GM10847 (cell line): Measurements from ENCODE around the gene CNTN5.

Experiments used
- POLR2A ChIP-seq: IDR thresholded peaks from 2 replicates; pipeline ENCODE4 v1.6.1; 2011; ENCODE audit not compliant: insufficient read length; ENCODE audit errors: extremely low read depth

CNTN5 gene

GRCh38 chr11:99759787-99760186 lies 739.0 kb downstream of the CNTN5 start:
- no peak for TF ChIP-seq POLR2A

GRCh38 chr11:99766811-99767210 lies 746.1 kb downstream of the CNTN5 start:
- TF ChIP-seq POLR2A: no peak

- TF ChIP-seq POLR2A: no peak
Observed at GRCh38 chr11:99773646-99774045, 752.9 kb downstream of the CNTN5 start.

- no peak for TF ChIP-seq POLR2A
Observed at GRCh38 chr11:99781074-99781473, 760.3 kb downstream of the CNTN5 start.

GRCh38 chr11:99791354-99791753 lies 770.6 kb downstream of the CNTN5 start:
- no peak for TF ChIP-seq POLR2A

GRCh38 chr11:99795999-99796398 lies 775.2 kb downstream of the CNTN5 start:
- no peak for TF ChIP-seq POLR2A

- no peak for TF ChIP-seq POLR2A
Observed at GRCh38 chr11:99803501-99803900, 782.8 kb downstream of the CNTN5 start.

GRCh38 chr11:99812516-99812915 lies 791.8 kb downstream of the CNTN5 start:
- no peak for TF ChIP-seq POLR2A

GRCh38 chr11:99814021-99814420 lies 793.3 kb downstream of the CNTN5 start:
- no peak for TF ChIP-seq POLR2A

GRCh38 chr11:99814738-99815137 lies 794.0 kb downstream of the CNTN5 start:
- no peak for TF ChIP-seq POLR2A

- no peak for TF ChIP-seq POLR2A
Observed at GRCh38 chr11:99818991-99819390, 798.2 kb downstream of the CNTN5 start.

GRCh38 chr11:99822846-99823565 lies 802.3 kb downstream of the CNTN5 start:
- no peak for TF ChIP-seq POLR2A

GRCh38 chr11:99841885-99842284 lies 821.1 kb downstream of the CNTN5 start:
- no peak for TF ChIP-seq POLR2A

GRCh38 chr11:99865951-99866350 lies 845.2 kb downstream of the CNTN5 start:
- no peak for TF ChIP-seq POLR2A

- TF ChIP-seq POLR2A: no peak
Observed at GRCh38 chr11:99881610-99882009, 860.9 kb downstream of the CNTN5 start.

- TF ChIP-seq POLR2A: no peak
Observed at GRCh38 chr11:99884750-99885149, 864.0 kb downstream of the CNTN5 start.

- no peak for TF ChIP-seq POLR2A
Observed at GRCh38 chr11:99887481-99887880, 866.7 kb downstream of the CNTN5 start.
